DMS153 treated with DMSO at 0.1 percent for 48 hours (cell line): ENCODE data around the gene SNCA.

ENCODE experiments used
- DNase-seq: peaks from one replicate; lab custom pipeline; 2025; ENCODE audit not compliant: unreplicated experiment; lab: John Stamatoyannopoulos, UW

The SNCA gene

DNA sequence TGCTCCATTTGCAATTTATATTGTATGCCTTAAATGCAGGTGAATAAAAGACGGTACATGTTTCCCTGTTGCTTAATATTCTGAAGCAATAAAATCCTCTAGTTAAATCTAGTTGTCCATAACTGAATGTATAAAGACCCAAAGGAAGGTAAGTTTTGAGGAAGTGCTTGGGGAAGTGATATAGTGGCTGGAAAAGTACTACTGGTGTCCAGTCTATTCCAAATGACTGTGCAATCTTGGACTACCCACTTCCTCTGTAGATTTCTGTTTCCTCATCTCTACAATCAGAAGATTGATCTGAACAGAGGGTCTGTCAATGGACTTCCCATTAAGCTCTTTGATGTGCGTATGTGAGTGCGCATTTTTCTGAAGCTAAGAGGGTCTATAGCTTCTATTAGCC is 17.0 kb downstream of the SNCA start:
- DNase-seq = no peak

DNA sequence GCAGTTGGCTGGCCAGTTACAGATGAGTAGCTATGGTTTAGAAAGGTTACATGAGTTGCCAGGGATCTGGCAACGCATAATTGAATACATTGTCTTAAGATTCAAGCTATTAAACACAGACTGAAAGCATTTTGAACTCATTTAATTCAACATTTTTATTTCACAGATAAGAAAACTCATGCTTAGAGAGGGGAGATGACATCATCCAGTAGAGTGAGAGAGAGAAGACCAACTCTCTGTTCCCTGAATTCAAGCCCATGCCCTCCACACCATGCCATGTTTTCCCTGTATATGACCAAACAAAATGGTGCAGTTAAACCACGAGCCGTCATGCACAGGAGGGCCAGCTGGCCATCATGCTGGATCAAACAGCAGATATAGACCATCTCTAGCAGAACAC is 22.6 kb downstream of the SNCA start:
- no peak for DNase-seq

DNA sequence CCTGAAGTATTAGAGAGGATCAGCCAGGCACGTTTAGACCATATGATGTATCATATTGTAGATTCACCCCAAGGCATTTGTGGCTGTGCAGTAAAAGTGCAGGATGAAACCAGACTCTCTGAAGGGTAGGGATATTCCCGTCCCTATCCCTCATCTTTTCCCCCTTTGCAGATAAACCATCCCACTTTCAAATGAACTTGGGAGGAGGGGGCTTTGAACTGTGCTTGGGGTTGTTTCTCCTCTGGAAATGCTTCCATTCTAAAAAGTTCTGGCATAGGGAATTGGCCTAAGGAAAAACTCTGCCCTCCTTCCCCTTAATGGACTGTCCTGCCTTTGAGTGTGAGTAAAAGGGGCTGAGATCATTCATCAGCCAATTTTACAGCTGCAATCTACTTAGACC is 23.8 kb downstream of the SNCA start:
- DNase-seq = no peak

DNA sequence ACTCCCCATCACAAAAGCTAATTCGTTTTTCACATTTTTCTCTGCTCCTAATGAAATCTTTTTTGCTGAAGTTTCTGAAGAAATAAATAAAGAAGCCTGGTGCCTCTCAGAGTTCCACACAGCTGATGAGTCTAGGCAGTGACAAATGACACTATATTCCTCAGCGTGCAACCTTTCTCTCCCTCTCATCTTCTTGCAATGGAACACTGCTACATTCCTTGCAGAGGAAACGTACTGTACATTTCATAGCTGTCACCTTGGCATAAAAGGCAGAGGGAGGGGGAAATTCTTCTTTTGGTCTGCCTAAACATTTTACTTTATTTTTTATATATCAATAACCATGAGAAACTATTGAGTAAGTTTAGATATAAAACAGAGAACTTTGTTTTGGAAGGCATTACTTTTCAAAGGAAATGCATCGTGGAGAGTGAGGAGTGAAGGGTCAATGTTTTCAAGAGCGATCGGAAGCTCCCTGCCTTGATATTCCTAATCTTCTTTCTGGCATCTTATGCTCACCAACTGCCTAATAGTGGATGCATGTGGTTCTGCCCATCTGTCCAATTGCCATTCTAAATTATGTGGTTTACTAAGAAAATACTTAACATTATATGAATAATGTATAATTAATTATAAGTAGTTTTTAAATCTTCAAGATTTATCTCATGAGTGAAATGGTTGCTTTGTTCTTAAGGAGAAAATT is 29.4 kb downstream of the SNCA start:
- DNase-seq = no peak

DNA sequence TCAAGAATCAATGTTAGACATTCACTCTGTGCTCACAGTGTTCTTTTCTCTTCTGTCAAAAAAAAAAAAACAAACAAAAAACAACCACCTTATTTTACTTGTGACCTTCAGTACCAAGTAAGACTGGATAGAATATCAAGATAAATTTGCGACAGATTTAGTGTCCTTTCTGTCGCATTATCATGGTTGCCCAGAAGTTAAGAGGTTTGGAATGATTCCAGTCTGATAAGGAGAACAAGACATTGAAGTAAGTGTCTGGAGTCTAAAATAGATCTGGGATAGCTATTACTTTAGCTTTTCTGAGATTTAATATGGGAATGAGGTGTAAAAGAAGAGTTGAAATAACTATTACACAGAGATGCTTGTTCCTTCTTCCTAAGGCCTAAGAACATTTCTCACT is 31.7 kb downstream of the SNCA start:
- DNase-seq = no peak

DNA sequence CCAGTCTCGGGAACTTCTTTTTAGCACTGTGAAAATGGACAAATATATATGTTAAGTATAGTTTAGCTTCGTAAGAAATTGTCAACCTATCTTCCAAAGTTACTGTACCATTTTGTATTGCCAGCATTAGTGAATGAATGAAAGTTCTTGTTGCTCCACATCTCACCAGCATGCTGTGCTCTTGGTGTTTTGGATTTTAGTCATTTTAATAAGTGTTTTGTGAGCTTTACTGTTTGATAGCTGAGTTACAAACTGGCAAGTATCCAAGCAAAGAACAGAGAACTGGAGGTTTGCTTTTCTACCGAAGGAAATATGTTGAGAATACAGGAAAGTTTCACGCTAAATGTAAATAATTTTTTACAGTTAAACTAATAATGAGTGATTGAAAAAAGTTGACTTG is 33.0 kb downstream of the SNCA start:
- no peak for DNase-seq

DNA sequence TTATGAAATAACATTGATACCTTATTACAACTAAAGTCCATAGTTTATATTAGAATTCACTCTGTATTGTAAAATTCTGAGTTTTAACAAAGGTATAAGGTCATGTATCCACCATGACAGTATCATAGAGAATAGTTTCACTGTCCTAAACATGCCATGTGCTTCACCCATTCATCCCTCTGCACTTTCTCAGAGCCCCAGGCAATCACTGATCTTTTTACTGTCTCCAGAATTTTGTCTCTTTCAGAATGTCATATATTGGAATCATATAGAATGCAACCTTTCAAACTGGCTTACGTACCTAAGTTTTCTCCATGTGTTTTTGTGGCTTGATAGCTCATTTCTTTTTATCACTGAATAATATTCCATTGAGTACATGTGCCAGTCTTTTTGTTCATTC is 33.9 kb downstream of the SNCA start:
- no peak for DNase-seq

DNA sequence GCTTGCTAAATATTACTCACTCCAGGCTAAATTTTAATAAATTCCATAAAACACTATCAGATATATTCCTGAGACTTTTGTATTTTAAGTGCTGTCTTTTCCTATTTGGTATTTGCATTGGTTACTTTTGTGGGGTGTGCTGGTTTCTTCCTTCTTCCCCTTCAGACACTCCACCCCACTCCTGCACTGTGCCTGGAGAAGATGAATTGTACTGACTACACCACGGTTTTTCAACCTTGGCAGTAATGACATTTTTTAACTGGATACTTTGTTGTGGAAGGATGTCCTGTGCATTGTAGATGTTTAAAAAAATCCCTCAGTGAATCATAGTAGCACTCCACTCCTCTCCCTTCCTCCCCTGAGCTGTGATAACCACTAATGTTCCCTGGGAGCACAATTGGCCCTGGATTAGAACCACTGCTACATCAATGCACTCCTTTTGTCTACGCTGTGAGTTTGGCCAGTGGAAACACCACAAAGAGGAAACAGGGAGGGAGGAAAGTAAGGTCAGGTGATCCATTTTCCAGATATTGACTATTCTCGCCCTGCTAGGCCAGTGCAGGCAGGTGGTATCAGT is 36.3 kb downstream of the SNCA start:
- DNase-seq = no peak

DNA sequence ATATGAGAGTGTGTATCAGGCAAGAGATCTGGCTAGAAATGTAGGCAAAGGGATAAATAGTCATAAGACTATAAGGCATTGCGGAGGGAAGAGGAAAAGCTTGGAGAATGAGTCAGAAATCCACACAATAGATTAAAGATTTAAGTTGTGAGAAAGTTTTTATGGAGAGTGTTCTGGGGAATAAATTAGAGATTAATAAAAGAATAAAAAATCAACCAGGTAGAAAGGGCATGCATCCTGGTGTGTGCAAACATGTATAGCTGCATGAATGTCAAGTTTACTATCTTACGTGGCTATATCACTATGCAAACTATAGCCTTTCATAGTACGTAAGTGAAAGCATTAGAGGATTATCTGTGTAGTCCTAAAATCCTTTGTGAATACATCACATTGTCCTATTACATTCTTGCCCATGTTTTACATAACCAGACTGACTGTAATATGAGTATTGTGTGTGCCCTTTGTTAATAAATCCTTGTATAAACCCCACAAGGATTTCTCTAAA is 36.9 kb downstream of the SNCA start:
- no peak for DNase-seq

DNA sequence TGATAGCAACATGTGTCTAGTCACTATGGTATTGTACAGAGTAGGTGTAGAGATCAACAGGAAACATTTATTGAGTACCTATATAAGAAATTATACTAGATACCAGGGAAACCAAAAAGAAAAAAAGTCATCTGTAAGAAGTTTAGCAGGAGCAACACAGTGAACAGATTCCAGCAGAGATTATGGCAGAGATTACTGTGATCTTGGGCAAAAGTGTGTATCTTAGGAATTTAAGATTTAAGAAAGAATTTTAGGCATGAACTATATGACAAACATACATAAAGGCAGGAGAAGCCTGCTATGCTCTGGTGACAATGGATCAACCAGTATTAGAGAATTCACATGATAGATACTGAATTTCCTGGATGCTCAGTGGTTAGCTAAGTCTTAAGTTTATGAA is 37.9 kb downstream of the SNCA start:
- DNase-seq = no peak

DNA sequence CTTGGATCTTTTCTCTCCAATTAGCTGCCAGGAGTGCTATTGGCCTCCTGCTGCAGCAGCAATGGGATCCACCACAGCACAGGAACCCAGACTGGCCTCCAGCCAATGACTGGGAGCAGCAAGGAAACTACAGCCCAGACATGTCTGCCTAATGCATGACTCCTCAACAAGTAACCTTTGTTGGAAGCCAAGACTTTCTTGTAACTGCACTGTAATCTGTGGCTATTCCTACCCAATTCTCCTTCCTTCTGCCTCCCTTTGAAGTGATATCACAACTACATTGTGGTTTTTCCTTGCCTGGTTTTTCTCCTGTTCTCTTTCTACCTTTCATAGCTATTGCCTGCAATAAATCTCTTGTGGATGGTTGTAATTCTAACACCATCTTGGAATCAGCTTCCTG is 39.8 kb downstream of the SNCA start:
- DNase-seq = no peak

DNA sequence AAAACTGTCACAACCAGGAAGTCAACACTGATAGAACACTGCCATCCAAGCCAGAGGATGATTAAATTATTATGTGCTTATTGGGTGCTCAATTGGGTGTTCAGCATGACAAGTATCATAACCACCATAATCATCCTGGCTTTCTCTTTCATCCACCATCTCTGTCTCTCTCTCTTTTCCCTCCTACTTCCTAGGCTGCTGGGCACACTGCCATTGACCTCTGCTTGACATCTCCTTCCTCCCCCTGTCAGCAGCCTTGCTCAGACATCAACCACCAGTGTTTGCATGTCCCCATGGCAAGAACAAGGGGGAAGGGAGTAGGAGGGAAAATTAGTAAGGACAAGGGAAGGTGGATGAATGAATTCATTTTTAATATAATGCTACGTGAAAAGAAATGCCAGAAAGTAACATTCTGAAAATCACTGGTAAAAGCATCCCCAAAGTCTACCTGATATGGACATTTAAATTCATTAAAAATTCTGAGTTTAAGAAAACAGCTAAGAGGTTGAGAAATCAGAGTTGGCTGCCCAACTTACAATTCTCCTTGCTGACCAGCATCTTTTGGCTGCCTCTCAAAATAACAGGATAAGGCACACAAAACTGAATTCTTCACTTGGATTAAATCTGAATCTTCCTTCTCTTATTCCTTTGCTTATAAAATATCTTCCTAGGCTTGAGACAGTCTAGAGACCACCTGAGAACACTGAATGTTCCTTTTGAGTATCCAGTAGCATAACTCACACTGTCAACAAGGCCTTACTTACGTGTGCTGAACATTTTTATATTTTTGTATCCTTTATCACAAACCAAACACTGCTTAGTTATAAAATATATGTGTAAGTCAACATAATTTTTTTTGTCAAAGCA is 48.5 kb downstream of the SNCA start:
- DNase-seq = peak; percentile 5

DNA sequence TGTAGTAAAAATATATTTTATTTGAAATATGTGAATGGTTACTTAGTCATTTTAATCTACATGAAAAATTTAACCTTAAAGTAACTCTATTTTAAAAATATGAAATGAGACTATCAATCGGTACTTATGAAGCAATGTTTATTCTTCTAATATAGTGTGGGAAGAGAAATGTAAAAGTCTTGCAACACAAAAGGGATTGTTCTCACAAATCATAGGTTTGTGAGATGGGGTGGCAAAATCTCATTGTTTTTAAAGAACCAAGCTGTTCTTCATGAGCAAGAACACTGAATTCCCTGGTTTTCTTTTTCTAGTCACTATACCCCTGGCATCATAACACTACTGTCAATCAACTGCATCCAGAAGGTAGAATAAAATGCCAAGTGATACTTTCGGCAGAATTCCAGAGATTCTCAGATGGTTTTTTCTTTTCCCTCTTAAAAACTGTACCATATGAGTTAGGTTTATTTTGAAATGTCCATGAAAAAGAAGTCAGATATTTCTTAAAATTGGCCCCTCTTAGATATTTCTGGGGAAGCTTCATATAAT is 52.2 kb downstream of the SNCA start:
- no peak for DNase-seq

DNA sequence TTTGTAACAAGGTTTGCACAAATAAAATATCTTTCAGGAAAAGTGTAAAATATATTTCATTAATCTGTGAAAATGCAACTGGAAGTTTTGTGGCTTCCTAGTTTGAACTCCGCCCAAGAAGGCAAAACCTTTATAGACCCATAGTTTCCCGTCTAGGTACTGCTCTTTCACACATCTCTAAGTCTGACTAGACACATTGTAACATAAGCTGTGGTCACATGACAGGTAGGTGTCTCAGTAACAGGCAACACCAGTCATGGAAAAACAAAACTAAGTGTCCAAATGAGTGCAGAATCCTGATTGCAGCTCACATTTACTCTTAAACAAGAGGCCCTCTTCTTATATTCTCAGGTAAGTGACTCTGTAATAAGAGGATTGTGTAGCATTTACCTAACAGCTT is 55.6 kb downstream of the SNCA start:
- DNase-seq = no peak

DNA sequence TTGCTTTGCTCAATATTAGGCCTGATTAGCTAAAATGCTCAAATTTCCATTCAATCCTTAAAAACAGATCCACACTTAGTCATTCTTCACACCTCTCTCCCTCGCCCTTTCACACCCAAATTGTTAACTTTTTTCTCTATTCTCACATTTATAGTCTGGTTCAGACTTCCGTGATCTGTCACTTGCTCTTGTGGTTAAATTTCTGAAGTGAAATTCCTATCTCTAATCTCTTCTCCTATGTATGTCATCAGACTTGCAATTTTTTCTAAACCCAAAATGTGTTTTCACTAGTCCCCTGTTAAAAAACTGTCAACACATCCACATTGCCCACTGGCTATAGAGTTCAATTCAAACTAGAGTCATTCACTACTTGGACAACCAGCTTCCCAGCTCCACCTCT is 63.2 kb downstream of the SNCA start:
- DNase-seq = no peak

DNA sequence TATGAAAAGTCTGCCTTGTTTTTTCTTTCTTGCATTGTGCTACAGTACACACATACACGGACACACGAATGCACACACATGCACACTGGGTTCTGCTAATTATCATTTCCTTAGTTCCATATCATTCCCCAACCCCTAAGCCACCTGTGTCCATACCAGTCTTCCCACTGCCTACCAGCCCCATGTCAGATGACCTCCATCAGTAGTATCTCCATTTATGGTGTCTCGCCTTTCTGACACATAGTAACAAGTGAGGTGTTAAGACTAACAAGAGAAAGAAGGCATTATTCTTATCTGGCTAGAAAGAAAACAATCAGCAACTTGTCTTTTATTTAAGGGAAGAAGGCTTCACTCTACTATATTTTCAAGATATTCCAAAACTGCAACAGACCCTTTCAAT is 67.1 kb downstream of the SNCA start:
- no peak for DNase-seq

DNA sequence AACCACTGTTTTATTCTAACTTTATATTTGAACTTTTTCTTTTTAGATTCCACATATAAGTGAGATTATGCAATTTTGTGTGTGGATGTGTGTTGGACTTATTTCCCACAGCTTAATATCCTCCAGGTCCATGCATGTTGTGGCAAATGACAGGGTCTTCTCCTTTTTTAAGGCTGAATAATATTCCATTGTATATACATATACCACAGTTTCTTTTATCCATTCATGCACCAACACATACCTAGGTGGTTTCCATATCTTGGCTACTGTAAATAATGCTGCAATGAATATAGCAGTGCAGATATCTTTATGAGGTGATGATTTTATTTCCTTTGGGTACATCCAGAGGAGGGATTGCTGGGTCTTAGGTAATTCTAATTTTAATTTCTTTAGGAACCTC is 69.0 kb downstream of the SNCA start:
- no peak for DNase-seq

DNA sequence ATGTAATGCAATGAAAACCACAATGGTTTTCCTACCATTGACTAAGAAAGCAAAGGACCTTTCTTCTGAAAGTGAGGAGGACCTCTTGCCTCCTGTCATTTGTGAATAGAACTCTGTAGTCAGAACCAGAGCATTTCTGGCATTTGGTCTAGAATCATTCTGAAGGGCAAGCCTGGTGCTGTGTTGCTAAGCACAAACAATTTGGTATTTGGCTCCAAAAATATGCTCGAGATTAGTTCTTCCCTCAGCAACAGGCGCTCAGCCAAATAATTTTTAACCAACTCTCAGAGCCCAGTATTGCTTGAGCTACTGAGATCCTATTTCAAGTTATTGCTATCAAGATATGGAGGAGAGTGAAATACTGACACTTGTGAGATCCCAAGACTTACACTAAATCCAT is 71.0 kb downstream of the SNCA start:
- no peak for DNase-seq

DNA sequence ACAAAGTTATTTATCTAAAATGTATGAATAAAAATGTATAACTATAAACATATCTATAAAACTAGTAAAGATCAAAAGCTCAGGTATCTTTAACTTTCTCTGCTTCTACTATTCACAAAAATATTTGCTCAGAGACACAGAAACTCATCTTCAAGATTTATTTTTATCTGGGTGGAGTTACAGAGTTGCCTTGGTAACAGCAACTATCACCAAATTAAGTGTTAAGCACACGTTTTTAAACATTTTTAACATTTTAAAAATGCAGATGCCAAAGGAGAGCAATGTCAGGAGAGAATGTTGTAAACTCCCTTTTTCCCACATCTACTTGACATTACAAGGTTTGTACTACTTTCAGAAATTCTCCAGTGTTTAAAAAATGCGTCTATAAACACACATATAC is 71.4 kb downstream of the SNCA start:
- DNase-seq = no peak

DNA sequence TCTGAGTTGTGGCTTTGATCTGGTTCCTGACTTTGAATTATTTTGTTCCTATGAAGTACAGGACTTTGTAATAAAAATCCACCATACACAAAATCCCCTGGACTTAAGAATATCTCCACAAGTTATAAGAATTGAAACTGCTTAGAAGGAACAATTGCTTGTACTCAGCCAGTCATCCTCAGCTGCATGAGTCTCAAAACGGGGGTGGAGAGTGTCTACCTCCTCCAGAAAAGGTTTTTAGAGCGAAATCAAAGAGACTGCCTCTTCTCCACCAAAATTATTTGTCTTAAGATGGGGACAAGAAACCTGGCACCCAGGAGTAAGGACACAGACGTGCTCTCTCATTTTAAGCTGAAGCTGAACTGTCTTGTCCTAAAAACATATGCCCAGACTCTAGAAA is 74.7 kb downstream of the SNCA start:
- DNase-seq = no peak

DNA sequence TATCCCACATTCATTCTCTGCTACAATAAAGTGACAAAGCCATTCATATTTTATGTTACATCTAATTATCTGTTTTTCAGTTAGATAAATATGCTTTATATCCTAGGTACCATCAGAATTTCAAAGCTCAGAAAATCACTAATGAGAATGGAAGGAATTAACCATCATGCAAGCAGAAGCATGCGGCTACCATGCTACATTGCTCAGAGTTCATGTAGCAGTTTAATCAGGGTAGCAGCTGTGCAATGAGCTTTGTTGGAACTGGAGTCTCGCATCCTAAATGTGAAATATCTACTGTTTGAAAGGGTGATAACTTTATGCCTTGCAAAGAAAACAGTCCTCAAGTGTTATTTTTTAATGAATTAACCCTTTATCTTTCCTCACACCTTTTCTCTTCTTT is 77.5 kb downstream of the SNCA start:
- DNase-seq = no peak

DNA sequence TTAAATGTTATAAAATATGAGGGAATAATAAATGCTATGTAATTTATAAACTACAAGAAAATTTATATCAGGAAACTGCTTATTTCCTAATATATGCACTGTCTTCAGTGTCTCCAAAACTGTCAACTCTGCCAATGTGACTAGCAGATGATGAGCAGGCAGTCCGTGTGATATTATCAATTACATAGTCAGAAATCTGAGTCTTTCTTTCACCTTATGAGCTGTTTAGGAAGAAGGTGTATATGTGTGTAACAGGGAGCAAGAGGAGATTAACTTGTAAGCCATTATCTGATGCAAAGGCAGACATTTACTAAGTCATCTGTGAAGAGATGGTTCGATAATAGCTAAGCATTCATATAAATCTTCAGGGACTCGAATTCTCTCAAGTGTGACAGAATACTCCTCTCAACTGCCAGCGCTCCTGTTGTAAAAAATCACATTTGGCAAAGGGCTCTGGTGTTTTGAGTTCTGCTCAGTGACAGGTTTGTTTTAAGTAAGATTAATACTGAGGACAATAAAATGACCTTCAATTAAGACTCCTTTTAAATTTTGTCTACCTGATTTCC is 79.7 kb downstream of the SNCA start:
- no peak for DNase-seq
